PC-9 (cell line): ENCODE measurements around the gene CCDC12. TPM values are rescaled to one million over a fixed set of nuclear protein-coding genes. Genes with fewer than 3 reads are reported as not detected.

Experiments
- BruUV-seq: library from RNA; stranded (reverse); fragments of 400-500 nt; replicated peaks from 2 replicates; lab custom pipeline; 2021; lab: Mats Ljungman, UMichigan
- CTCF ChIA-PET: fragments of 300-600 bp; sonication (Branson Sonifier 250); formaldehyde crosslinking; loops from one replicate; lab custom pipeline; 2022; ENCODE audit warnings: antibody characterized with exemption; lab: Charles Lee
- POLR2A ChIA-PET: fragments of 300-600 bp; sonication (Branson Sonifier 250); formaldehyde crosslinking; loops from one replicate; lab custom pipeline; 2022; ENCODE audit warnings: antibody characterized with exemption; ENCODE audit not compliant: unreplicated experiment; lab: Charles Lee
- DNase-seq, 2 experiments: peaks; one replicate each; pipeline versions ENCODE4 v3.0.0 to v3.0.0-alpha.2; 2015 to 2022; ENCODE audit warnings: mixed read lengths in 1 of 2
- H2AFZ ChIP-seq: fragments of 200-600 bp; sonication (generic); 2 replicates; pipeline ENCODE4 v1.8.1; 2017; ENCODE audit warnings: antibody characterized with exemption
- H3F3A ChIP-seq: fragments of 200-600 bp; sonication (generic); 2 replicates; pipeline ENCODE4 v1.8.1; 2017; ENCODE audit warnings: antibody characterized with exemption, mild to moderate bottlenecking, low read depth; ENCODE audit not compliant: insufficient read depth
- H3K27ac ChIP-seq: fragments of 200-600 bp; sonication (generic); 2 replicates; pipeline ENCODE4 v1.6.1; 2016; ENCODE audit warnings: mixed run types
- H3K27me3 ChIP-seq: fragments of 200-600 bp; sonication (generic); 2 replicates; pipeline ENCODE4 v1.6.1; 2016; ENCODE audit warnings: low read depth, mixed run types; ENCODE audit not compliant: insufficient read depth
- H3K36me3 ChIP-seq: fragments of 200-600 bp; sonication (generic); 2 replicates; pipeline ENCODE4 v1.6.1; 2016; ENCODE audit warnings: low read depth, mixed run types
- H3K4me1 ChIP-seq: fragments of 200-600 bp; sonication (generic); replicated peaks from 2 replicates; pipeline ENCODE4 v1.6.1; 2016; ENCODE audit warnings: mixed run types; ENCODE audit not compliant: insufficient read depth
- H3K4me2 ChIP-seq: fragments of 200-600 bp; sonication (generic); 2 replicates; pipeline ENCODE4 v1.6.1; 2017; ENCODE audit warnings: mixed run types
- H3K4me3 ChIP-seq: fragments of 200-600 bp; sonication (generic); 2 replicates; pipeline ENCODE4 v1.6.1; 2016; ENCODE audit warnings: mixed run types
- H3K79me2 ChIP-seq: fragments of 200-600 bp; sonication (generic); 2 replicates; pipeline ENCODE4 v1.6.1; 2017; ENCODE audit warnings: low read depth, mixed run types
- H3K9me2 ChIP-seq: fragments of 200-600 bp; sonication (generic); 2 replicates; pipeline ENCODE4 v1.8.1; 2017; ENCODE audit warnings: mild to moderate bottlenecking; ENCODE audit not compliant: insufficient read depth
- H3K9me3 ChIP-seq: fragments of 200-600 bp; sonication (generic); 2 replicates; pipeline ENCODE4 v1.8.1; 2016; ENCODE audit warnings: low read depth; ENCODE audit not compliant: insufficient read depth
- H4K20me1 ChIP-seq: fragments of 200-600 bp; sonication (generic); 2 replicates; pipeline ENCODE4 v1.8.1; 2017; ENCODE audit not compliant: insufficient read depth
- CTCF ChIP-seq: fragments of 200-600 bp; sonication (generic); conservative IDR thresholded peaks from 2 replicates; pipeline ENCODE4 v1.6.1; 2017; ENCODE audit warnings: mixed run types, antibody characterized with exemption, mild to moderate bottlenecking, moderate library complexity
- EZH2 ChIP-seq: fragments of 200-600 bp; sonication (generic); IDR thresholded peaks from 2 replicates; pipeline ENCODE4 v1.8.0; 2017; ENCODE audit warnings: antibody characterized with exemption, low read depth
- intact Hi-C: fragments of 100-400 bp; cut with micrococcal nuclease; formaldehyde crosslinking; loops from one replicate; pipeline ENCODE4 v1.10.0; 2022; ENCODE audit not compliant: unreplicated experiment
- total RNA-seq: library from RNA; stranded (reverse); gene quantifications from 2 replicates; pipeline ENCODE4 v1.2.3, GENCODE V29; 2021

Gene CCDC12
- total RNA-seq, 1 experiment from 2014 or later, result 39.3 TPM

- BruUV-seq, result no TSS peak
- TF ChIP-seq EZH2, result no peak
- no peak for TF ChIP-seq CTCF
- H3K9me3 ChIP-seq, result no peaks in the 10 kb centered on the region
- H3K27me3 ChIP-seq, result no peaks in the 10 kb centered on the region
- H3K4me3 ChIP-seq, result no peak overlapping the region
- intact Hi-C loops, result no loop called here
- no peaks in the 10 kb centered on the region for H3F3A ChIP-seq
- H2AFZ ChIP-seq, result no peak overlapping the region
- POLR2A ChIA-PET, result no interaction called here
- H3K4me1 ChIP-seq, result no peaks in the 10 kb centered on the region
- H3K79me2 ChIP-seq, result no peaks in the 10 kb centered on the region
- H3K4me2 ChIP-seq, result no peak overlapping the region
- H4K20me1 ChIP-seq, result no peaks in the 10 kb centered on the region
- DNase-seq, result no peak
- no peaks in the 10 kb centered on the region for H3K36me3 ChIP-seq
- CTCF ChIA-PET, result no interaction called here
- no peak overlapping the region for H3K27ac ChIP-seq
- H3K9me2 ChIP-seq, result no peaks in the 10 kb centered on the region
Observed at GRCh38 chr3:47008234-47008796, 31.8 kb upstream of the CCDC12 start.

GRCh38 chr3:47007482-47008233 is 31.1 kb upstream of the CCDC12 start:
- no peaks in the 10 kb centered on the region for H3K4me1 ChIP-seq
- no TSS peak for BruUV-seq
- H3K4me2 ChIP-seq, result no peak overlapping the region
- DNase-seq, result no peak
- H3K79me2 ChIP-seq, result no peaks in the 10 kb centered on the region
- H3K27ac ChIP-seq, result no peak overlapping the region
- intact Hi-C loops, result no loop called here
- no peaks in the 10 kb centered on the region for H3K9me2 ChIP-seq
- no peak overlapping the region for H3K4me3 ChIP-seq
- no peaks in the 10 kb centered on the region for H4K20me1 ChIP-seq
- no peak overlapping the region for H2AFZ ChIP-seq
- ChIA-PET POLR2A (interaction anchor here (0.5 kb wide), 1 partner anchor 54 kb away, joined by 4 read pairs; no protein-coding TSS in a partner anchor), CTCF (no interaction called here)
- TF ChIP-seq EZH2 (no peak), CTCF (no peak)
- H3K36me3 ChIP-seq, result no peaks in the 10 kb centered on the region
- no peaks in the 10 kb centered on the region for H3F3A ChIP-seq
- no peaks in the 10 kb centered on the region for H3K9me3 ChIP-seq
- no peaks in the 10 kb centered on the region for H3K27me3 ChIP-seq

GRCh38 chr3:47007001-47007400 is 30.5 kb upstream of the CCDC12 start:
- no peaks in the 10 kb centered on the region for H3K27me3 ChIP-seq
- no peak for DNase-seq
- no peaks in the 10 kb centered on the region for H3K79me2 ChIP-seq
- H3K4me3 ChIP-seq, result no peak overlapping the region
- no peaks in the 10 kb centered on the region for H3F3A ChIP-seq
- TF ChIP-seq CTCF, result no peak
- no peaks in the 10 kb centered on the region for H4K20me1 ChIP-seq
- no peaks in the 10 kb centered on the region for H3K9me3 ChIP-seq
- no TSS peak for BruUV-seq
- H2AFZ ChIP-seq, result no peak overlapping the region
- H3K36me3 ChIP-seq, result no peaks in the 10 kb centered on the region
- H3K27ac ChIP-seq, result no peak overlapping the region
- no peaks in the 10 kb centered on the region for H3K9me2 ChIP-seq
- ChIA-PET POLR2A (no interaction called here), CTCF (no interaction called here)
- no peaks in the 10 kb centered on the region for H3K4me1 ChIP-seq
- no peak overlapping the region for H3K4me2 ChIP-seq
- intact Hi-C loops, result no loop called here
